ENCODE measurements around the gene CALD1. TPM values are rescaled to one million over a fixed set of nuclear protein-coding genes. Genes with fewer than 3 reads are reported as not detected.

CALD1 gene
- total and polyA plus RNA-seq, 2 experiments from 2014 or later: 132 to 842 TPM

GRCh38 chr7:134986363-134987251, 207.2 kb downstream of the CALD1 start, which contains the start of gene AGBL3:
Gene AGBL3 (plus strand): TSS chr7:134986508. CDS start chr7:134987934, 1,426 bp downstream.
- H3K36me3 Mint-ChIP-seq (ENCODE audit: low read depth): peaks cover 6% of the 10 kb centered on the region; the same call in 2 of the 3 replicates
- peak within 1 kb of the TSS; percentile 85 for H2AFZ ChIP-seq
- peak within 1 kb of the TSS; percentile 95 for H3K4me3 Mint-ChIP-seq
- peak within 1 kb of the TSS; percentile 98 for H3K27ac Mint-ChIP-seq
- no peaks in the 10 kb centered on the region for H4K20me1 ChIP-seq (replicated peaks; ENCODE audit: insufficient read depth)
- peaks cover 11% of the 10 kb centered on the region; the same call in 2 of the 3 replicates for H3K4me1 Mint-ChIP-seq
- no peaks in the 10 kb centered on the region; the same call in 2 of the 3 replicates for H3K9me3 Mint-ChIP-seq
- H3K79me2 ChIP-seq (replicated peaks; ENCODE audit: insufficient read depth): peaks cover 11% of the 10 kb centered on the region
- peaks cover 10% of the 10 kb centered on the region for H3K4me1 ChIP-seq (ENCODE audit: insufficient read depth)
- no peaks in the 10 kb centered on the region for H3K9me2 ChIP-seq (ENCODE audit: insufficient read depth)
- H3K27ac ChIP-seq (ENCODE audit: low read depth): no peak within 1 kb of the TSS
- peaks cover 11% of the 10 kb centered on the region; the same call in 1 of the 2 replicates for H3K36me3 ChIP-seq (ENCODE audit: insufficient read depth)
- ATAC-seq (peak; percentile 98), DNase-seq (ENCODE audit: low spot score) (peak; percentile 98)
- H3K27me3 ChIP-seq (ENCODE audit: insufficient read depth): no peaks in the 10 kb centered on the region
- TF ChIP-seq CREB1 (CRISPR knock-in tag; IDR thresholded peaks at IDR 0.05; ENCODE audit: low read depth) (peak; percentile 38; the same call in 1 of the 2 replicates), POLR2AphosphoS5 (IDR thresholded peaks at IDR 0.05; ENCODE audit: low read depth) (peak; percentile 75), JUNB (IDR thresholded peaks at IDR 0.05; ENCODE audit: unreplicated experiment) (no peak), CTCF (conservative IDR thresholded peaks at IDR 0.05; ENCODE audit: low read depth in 2 of 2) (peak; percentile 59 to 68)
- TF ChIP-seq, protein P1, sequence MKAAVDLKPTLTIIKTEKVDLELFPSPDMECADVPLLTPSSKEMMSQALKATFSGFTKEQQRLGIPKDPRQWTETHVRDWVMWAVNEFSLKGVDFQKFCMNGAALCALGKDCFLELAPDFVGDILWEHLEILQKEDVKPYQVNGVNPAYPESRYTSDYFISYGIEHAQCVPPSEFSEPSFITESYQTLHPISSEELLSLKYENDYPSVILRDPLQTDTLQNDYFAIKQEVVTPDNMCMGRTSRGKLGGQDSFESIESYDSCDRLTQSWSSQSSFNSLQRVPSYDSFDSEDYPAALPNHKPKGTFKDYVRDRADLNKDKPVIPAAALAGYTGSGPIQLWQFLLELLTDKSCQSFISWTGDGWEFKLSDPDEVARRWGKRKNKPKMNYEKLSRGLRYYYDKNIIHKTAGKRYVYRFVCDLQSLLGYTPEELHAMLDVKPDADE (IDR thresholded peaks at IDR 0.05): peak; percentile 35; the same call in 1 of the 2 replicates
- peak within 1 kb of the TSS; percentile 87 for H3K4me2 ChIP-seq
- H3F3A ChIP-seq (replicated peaks; ENCODE audit: low read depth): no peaks in the 10 kb centered on the region
- peak within 1 kb of the TSS; percentile 61 for H3K4me3 ChIP-seq
- peaks cover 4% of the 10 kb centered on the region for H3K27me3 Mint-ChIP-seq (ENCODE audit: insufficient read depth, low read depth, poor library complexity)

- Histone ChIP-seq H3K9me2 (ENCODE audit: insufficient read depth) (no peaks in the 10 kb centered on the region), H3K27ac (ENCODE audit: low read depth) (no peak overlapping the region), H3K36me3 (ENCODE audit: insufficient read depth) (peaks cover 11% of the 10 kb centered on the region; the same call in 1 of the 2 replicates), H4K20me1 (replicated peaks; ENCODE audit: insufficient read depth) (no peaks in the 10 kb centered on the region), H3F3A (replicated peaks; ENCODE audit: low read depth) (no peaks in the 10 kb centered on the region), H3K79me2 (replicated peaks; ENCODE audit: insufficient read depth) (peaks cover 11% of the 10 kb centered on the region), H3K4me1 (ENCODE audit: insufficient read depth) (peaks cover 14% of the 10 kb centered on the region), H3K27me3 (ENCODE audit: insufficient read depth) (no peaks in the 10 kb centered on the region), H3K4me2 (no peak overlapping the region), H2AFZ (no peak overlapping the region), H3K4me3 (no peak overlapping the region)
- peaks cover 11% of the 10 kb centered on the region; the same call in 2 of the 3 replicates for H3K4me1 Mint-ChIP-seq
- H3K36me3 Mint-ChIP-seq (ENCODE audit: low read depth): peaks cover 6% of the 10 kb centered on the region; the same call in 2 of the 3 replicates
- no peak overlapping the region for H3K27ac Mint-ChIP-seq
- DNase-seq (ENCODE audit: low spot score): no peak
- no peaks in the 10 kb centered on the region; the same call in 2 of the 3 replicates for H3K9me3 Mint-ChIP-seq
- peaks cover 4% of the 10 kb centered on the region for H3K27me3 Mint-ChIP-seq (ENCODE audit: insufficient read depth, low read depth, poor library complexity)
- no peak overlapping the region for H3K4me3 Mint-ChIP-seq
- no peak for ATAC-seq
- no peak for TF ChIP-seq EZH2phosphoT487 (IDR thresholded peaks at IDR 0.05; ENCODE audit: unreplicated experiment)
- TF ChIP-seq, protein P1 (IDR thresholded peaks at IDR 0.05): no peak
- no peak for TF ChIP-seq STAT1 (IDR thresholded peaks at IDR 0.05; ENCODE audit: unreplicated experiment)
- TF ChIP-seq EZH2 (IDR thresholded peaks at IDR 0.05; ENCODE audit: low read depth, unreplicated experiment): no peak
- no peak for TF ChIP-seq ZNF331 (CRISPR knock-in tag; IDR thresholded peaks at IDR 0.05; ENCODE audit: low read depth)
- TF ChIP-seq ZNF114 (CRISPR knock-in tag; IDR thresholded peaks at IDR 0.05): no peak
- no peak for TF ChIP-seq CTCF (conservative IDR thresholded peaks at IDR 0.05; ENCODE audit: low read depth in 2 of 2)
These were observed 208.7 kb downstream of the CALD1 start for GRCh38 chr7:134988161-134988560.

All from GM23338 (cell line).